ENCODE measurements around the gene PARG.
"Not testable (repeated sequence)": the region's sequence is repeated elsewhere in the genome, so short reads cannot be mapped to it uniquely, and the experiment has no call there.

PARG gene

GRCh38 chr10:49941447-49942338 lies at the start of gene PARG, which contains the start of gene TIMM23B:
TSS of gene PARG (minus strand) at chr10:49942027. CDS start at chr10:49941725, 302 bp downstream.
TSS of gene TIMM23B (plus strand) at chr10:49942053. CDS start at chr10:49942195, 142 bp downstream.
- DNase-seq, result peak; percentile 7

DNA sequence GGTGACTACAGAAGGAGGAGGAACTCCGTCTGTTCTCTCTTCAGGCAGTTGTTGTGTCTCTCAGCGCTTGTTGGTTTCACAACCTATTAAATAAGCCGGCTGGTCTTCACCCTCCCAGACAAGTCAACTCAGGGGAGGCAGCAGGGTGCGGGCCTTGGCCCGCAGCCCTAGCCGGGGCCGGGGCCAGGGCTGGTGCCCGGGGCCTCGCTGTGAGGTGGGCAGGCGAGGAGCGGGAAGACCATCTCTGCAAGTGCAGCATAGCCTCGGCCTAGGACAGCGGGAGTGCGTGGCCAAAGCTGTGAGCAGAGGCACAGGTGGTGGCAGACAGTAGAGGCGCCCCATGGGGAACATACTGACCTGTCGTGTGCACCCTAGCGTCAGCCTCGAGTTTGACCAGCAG lies 46.5 kb upstream of the PARG start, which contains the start of gene AGAP6:
Gene AGAP6 (plus strand): TSS at position 31 of the 400 bp plus-strand sequence. CDS start 310 bp downstream, at position 341.
- DNase-seq, result not testable (repeated sequence)

DNA sequence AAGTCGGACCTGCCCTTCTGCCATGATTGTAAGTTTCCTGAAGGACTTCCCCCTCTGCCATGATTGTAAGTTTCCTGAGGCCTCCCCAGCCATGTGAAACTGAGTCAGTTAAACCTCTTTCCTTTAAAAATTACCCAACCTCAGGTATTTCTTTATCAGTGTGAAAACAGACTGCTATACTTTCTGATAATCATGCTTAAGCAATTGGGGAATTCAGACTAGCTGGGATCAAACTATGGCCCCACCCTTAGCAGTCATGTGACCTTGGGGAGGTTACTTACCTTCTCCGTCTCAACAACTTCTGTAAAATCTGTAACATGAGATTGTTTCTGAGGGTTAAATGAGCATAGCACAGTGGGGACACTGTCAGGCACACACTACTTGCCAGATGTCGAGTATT lies 45.4 kb upstream of the PARG start:
- DNase-seq, result not testable (repeated sequence)

DNA sequence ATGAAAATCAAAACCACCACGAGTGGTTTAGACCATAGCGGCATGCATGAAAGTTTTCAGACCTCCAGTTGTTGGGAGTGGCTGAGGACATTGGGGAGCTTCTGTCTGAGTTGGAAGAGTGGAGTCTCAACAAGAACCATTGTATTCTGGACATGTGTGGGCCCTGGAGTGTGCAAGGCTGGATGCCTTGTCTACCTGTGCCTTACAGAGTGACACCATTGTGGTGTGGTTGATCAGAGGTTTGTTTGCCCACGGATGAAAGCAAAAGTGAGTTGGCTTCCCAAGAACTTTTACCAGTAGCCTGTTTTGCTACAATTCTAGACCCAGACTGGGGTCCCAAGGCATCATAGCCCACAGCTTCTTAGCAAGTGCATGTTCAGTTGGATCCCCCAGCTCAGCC lies 35.9 kb upstream of the PARG start:
- DNase-seq, result not testable (repeated sequence)

- DNase-seq, result not testable (repeated sequence)
These were observed 30.3 kb upstream of the PARG start for GRCh38 chr10:49972094-49972493.

DNA sequence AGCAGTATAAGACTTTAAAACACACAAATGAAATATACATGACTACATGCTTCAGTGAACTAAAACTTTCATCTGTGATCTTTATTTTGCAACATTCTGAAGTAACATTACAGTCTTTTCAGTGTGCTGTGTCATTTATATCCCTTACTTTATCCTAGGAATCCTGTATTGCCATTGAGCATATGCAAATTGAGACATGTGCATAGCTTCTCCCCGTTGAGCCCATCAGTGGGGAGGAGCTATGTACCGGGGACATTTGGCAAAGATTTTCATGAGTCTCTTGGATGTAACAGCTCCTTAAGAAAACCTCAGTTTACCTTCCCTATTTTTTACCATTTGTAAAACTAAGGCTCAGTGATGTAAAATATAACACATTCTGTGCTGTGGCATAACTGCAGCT lies 29.6 kb upstream of the PARG start:
- DNase-seq, result not testable (repeated sequence)

DNA sequence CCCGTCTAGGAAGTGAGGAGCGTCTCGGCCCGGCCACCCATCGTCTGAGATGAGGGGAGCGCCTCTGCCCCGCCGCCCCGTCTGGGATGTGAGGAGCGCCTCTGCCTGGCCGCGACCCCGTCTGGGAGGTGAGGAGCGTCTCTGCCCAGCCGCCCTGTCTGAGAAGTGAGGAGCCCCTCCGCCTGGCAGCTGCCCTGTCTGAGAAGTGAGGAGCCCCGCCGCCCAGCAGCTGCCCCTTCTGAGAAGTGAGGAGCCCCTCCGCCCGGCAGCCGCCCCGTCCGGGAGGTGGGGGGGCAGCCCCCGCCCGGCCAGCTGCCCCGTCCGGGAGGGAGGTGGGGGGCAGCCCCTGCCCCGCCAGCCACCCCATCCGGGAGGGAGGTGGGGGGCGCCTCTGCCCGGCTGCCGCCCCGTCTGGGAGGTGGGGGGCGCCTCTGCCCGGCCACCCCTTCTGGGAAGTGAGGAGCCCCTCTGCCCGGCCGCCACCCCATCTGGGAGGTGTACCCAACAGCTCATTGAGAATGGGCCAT lies 28.6 kb upstream of the PARG start:
- not testable (repeated sequence) for DNase-seq

GRCh38 chr10:49953122-49953521 lies 11.3 kb upstream of the PARG start:
- not testable (repeated sequence) for DNase-seq

- not testable (repeated sequence) for DNase-seq
These were observed 10.2 kb upstream of the PARG start for GRCh38 chr10:49952006-49952405.

DNA sequence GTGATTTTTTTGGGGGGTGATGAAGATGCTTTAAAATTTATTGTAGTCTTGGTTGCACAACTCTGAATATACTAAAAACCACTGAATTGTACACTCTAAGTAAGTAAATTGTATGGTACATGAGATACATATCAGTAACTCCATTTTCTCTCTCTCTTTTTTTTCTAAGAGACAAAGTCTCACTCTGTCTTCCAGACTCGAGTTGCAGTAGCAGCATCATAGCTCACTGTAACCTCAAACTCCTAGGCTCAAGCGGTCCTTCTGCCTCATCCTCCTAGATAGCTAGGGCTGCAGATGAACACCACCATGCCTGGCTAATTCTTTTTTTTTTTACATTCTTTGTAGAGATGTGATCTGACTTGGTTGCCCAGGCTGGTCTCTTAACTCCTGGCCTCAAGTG lies 6.9 kb upstream of the PARG start:
- not testable (repeated sequence) for DNase-seq

DNA sequence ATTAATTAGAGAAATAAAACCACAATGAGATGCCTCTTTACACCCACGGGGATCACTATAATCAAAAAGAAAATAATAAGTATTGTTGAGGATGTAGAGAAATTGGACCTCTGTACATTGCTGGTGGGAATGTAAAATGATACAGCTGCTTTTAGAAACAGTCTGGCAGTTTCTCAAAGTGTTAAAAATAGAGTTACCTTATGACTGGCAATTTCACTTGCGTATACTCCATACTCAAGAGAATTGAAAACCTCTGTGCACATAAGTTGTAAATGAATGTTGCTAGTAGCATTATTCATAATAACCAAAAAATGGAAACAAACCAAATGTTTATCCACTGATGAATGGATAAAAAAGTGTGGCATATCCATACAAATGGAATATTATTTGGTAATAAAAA lies 6.3 kb upstream of the PARG start:
- DNase-seq, result not testable (repeated sequence)

DNA sequence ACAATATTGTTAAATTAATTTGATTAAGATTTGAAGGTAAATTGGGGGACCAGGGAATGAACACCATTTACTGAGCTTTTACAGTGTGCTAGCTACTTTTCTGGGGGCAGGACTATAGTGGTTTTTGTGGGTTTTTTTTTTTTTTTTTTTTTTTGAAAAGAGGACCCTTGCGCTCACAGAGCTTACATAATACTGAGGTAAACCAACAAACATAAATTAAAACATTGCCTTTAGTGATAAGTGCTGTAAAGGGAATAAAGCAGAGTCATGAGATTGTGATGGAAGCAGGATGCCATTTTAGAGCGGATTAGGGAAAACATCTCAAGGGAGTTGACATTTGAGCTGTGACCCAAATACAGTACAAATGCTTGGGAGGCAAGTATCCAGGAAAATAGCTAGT lies 1.8 kb upstream of the PARG start:
- DNase-seq, result not testable (repeated sequence)

GRCh38 chr10:49942339-49942705 lies 495 bp upstream of the PARG start:
- not testable (repeated sequence) for DNase-seq

DNA sequence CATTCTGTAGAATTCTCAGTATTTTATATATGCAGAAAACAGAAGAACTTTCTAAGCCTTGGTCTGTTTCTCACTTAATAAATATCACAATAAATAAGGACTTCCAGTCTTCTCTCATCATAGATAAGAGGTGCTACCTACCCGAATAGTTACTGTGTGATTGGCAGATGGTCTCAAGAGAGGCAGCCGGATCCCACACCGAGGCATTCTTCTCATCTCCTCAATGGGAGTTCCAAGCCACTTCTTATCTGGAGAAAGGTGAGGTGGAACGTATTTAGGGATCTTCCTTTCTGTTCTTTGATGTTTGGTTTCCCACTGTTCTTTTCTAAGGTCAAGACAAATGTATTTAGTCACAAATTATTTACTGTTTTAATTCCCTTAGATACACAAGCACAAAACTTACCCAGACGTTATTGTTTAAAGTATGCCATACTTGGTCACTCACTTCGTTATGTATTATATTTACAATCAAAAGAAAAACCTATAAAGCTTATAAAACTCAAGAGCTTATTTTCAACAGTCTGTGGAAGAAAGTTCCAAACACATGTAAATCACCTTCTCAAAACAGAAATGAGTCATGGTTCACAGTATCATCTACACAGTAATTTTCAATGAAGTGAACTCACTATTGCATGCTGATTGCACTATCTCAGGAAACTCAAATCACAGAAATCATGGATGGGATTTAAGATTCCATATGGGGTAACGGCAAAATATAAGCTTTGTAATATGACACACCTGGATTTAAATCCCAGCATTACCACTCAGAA lies 9.7 kb downstream of the PARG start:
- not testable (repeated sequence) for DNase-seq

GRCh38 chr10:49931276-49931675 lies 10.6 kb downstream of the PARG start:
- not testable (repeated sequence) for DNase-seq

DNA sequence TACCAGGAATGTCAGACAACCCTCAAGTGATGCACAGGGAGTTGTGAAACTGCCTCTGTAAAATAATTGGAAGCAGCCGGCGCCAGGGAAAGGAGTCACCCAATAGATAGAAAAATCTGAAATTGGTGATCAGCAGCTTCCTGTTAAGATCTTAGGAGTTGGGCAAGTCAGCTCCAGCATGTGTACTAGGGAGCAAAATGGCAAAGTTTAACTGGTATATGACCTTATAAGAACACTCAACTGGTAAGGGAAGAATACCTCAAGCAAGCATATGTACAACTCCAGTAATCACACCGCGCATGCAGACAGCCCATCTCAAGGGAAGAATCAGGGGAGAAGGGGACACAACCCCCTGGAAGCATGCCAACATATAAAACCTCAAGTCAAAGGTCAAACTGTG lies 18.3 kb downstream of the PARG start:
- not testable (repeated sequence) for DNase-seq

GRCh38 chr10:49922041-49922440 lies 19.8 kb downstream of the PARG start:
- not testable (repeated sequence) for DNase-seq

GRCh38 chr10:49917927-49918326 lies 23.9 kb downstream of the PARG start:
- not testable (repeated sequence) for DNase-seq

- DNase-seq, result not testable (repeated sequence)
These were observed 25.4 kb downstream of the PARG start for GRCh38 chr10:49916451-49916850.

- not testable (repeated sequence) for DNase-seq
These were observed 31.5 kb downstream of the PARG start for GRCh38 chr10:49910295-49910694.

- not testable (repeated sequence) for DNase-seq
These were observed 33.3 kb downstream of the PARG start for GRCh38 chr10:49908290-49909080.

- DNase-seq, result not testable (repeated sequence)
These were observed 38.0 kb downstream of the PARG start for GRCh38 chr10:49903829-49904228.

Measured in 8988T (cell line).